ENCODE data around the gene AFAP1L1.

AFAP1L1 gene

DNA sequence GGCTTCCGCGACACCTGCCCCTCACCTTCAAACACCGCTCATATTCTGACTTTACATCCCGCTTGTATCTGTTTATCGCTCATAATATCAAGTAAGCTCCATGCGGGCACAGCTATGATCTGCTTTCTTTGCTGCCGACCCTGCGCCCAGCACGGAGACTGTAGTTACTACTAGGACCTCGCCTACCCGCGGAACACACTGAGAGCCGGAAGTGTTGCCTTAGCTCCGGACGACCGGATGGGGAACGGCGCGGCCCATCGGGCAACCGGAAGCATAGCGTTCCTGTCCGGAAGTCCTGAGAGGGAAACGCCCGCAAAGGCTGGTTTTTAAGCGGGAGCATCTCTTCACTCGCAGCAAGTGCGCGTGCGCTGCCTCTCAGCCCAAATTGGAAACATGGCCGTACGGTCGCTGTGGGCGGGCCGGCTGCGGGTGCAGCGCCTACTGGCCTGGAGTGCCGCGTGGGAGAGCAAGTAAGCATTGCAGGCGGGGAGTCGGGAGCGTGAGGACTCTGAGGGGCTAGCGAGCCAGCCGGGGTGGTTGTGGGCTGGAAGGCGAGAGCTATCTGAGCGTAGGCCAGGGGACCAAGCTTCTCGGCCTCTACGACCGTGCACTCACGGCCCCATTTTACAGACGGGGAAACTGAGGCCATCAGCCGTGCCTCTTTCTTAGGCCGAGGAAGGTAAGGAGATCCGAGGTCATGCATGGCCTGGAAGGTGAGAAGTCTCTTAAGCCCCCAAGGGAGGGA is 73.7 kb downstream of the AFAP1L1 start, which contains the start of gene GRPEL2:
GRPEL2 (plus strand) TSS at position 353 of the 745 bp plus-strand sequence; CDS start at position 394, 41 bp downstream.
- Histone ChIP-seq H3K27me3 (replicated peaks; ENCODE audit: insufficient read depth, low read length) (no peaks in the 10 kb centered on the region), H4K20me1 (ENCODE audit: insufficient read depth, low read length) (no peaks in the 10 kb centered on the region), H2AFZ (ENCODE audit: low read length) (peak within 1 kb of the TSS; percentile 83), H3K4me1 (ENCODE audit: low read length) (peaks cover 33% of the 10 kb centered on the region), H3K4me3 (ENCODE audit: low read length) (peak within 1 kb of the TSS; percentile 85), H3K4me2 (ENCODE audit: low read depth, low read length) (peak within 1 kb of the TSS; percentile 92), H3K9ac (ENCODE audit: low read length) (peak within 1 kb of the TSS; percentile 79), H3K9me2 (replicated peaks; ENCODE audit: insufficient read depth, low read length) (no peaks in the 10 kb centered on the region), H3K9me3 (replicated peaks; ENCODE audit: insufficient read depth, low read length) (no peaks in the 10 kb centered on the region), H3F3A (ENCODE audit: insufficient read depth, low read length) (peaks cover 25% of the 10 kb centered on the region), H3K36me3 (replicated peaks; ENCODE audit: insufficient read depth, low read length) (peaks cover 10% of the 10 kb centered on the region; the same call in 1 of the 2 replicates), H3K79me2 (ENCODE audit: low read length) (peaks cover 49% of the 10 kb centered on the region), H3K27ac (ENCODE audit: low read length) (peak within 1 kb of the TSS; percentile 73)
- TF ChIP-seq, protein P1, sequence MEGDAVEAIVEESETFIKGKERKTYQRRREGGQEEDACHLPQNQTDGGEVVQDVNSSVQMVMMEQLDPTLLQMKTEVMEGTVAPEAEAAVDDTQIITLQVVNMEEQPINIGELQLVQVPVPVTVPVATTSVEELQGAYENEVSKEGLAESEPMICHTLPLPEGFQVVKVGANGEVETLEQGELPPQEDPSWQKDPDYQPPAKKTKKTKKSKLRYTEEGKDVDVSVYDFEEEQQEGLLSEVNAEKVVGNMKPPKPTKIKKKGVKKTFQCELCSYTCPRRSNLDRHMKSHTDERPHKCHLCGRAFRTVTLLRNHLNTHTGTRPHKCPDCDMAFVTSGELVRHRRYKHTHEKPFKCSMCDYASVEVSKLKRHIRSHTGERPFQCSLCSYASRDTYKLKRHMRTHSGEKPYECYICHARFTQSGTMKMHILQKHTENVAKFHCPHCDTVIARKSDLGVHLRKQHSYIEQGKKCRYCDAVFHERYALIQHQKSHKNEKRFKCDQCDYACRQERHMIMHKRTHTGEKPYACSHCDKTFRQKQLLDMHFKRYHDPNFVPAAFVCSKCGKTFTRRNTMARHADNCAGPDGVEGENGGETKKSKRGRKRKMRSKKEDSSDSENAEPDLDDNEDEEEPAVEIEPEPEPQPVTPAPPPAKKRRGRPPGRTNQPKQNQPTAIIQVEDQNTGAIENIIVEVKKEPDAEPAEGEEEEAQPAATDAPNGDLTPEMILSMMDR (IDR thresholded peaks at IDR 0.05; ENCODE audit: low read length), result no peak
- no peak for TF ChIP-seq EZH2phosphoT487 (IDR thresholded peaks at IDR 0.05; ENCODE audit: low read length)
- DNase-seq, result peak; percentile 98

GRCh38 chr5:149345892-149346222 is 74.2 kb downstream of the AFAP1L1 start:
- Histone ChIP-seq H3K4me1 (ENCODE audit: low read length) (peaks cover 34% of the 10 kb centered on the region), H3K4me2 (ENCODE audit: low read depth, low read length) (peak overlapping the region; percentile 92), H2AFZ (ENCODE audit: low read length) (no peak overlapping the region), H4K20me1 (ENCODE audit: insufficient read depth, low read length) (no peaks in the 10 kb centered on the region), H3K36me3 (replicated peaks; ENCODE audit: insufficient read depth, low read length) (peaks cover 15% of the 10 kb centered on the region; the same call in 1 of the 2 replicates), H3K9me2 (replicated peaks; ENCODE audit: insufficient read depth, low read length) (no peaks in the 10 kb centered on the region), H3K4me3 (ENCODE audit: low read length) (peak overlapping the region; percentile 85), H3K9ac (ENCODE audit: low read length) (peak overlapping the region; percentile 79), H3K27me3 (replicated peaks; ENCODE audit: insufficient read depth, low read length) (no peaks in the 10 kb centered on the region), H3K79me2 (ENCODE audit: low read length) (peaks cover 54% of the 10 kb centered on the region), H3K27ac (ENCODE audit: low read length) (peak overlapping the region; percentile 73; the same call in 1 of the 2 replicates), H3F3A (ENCODE audit: insufficient read depth, low read length) (peaks cover 25% of the 10 kb centered on the region), H3K9me3 (replicated peaks; ENCODE audit: insufficient read depth, low read length) (no peaks in the 10 kb centered on the region)
- peak; percentile 27 for DNase-seq
- TF ChIP-seq EZH2phosphoT487 (IDR thresholded peaks at IDR 0.05; ENCODE audit: low read length) (no peak), EZH2 (optimal IDR thresholded peaks at IDR 0.05; ENCODE audit: low read depth, low read length) (no peak)
- TF ChIP-seq, protein P1 (IDR thresholded peaks at IDR 0.05; ENCODE audit: low read length), result no peak

- no peak for TF ChIP-seq EZH2 (optimal IDR thresholded peaks at IDR 0.05; ENCODE audit: low read depth, low read length)
- no peak for TF ChIP-seq EZH2phosphoT487 (IDR thresholded peaks at IDR 0.05; ENCODE audit: low read length)
- TF ChIP-seq, protein P1 (IDR thresholded peaks at IDR 0.05; ENCODE audit: low read length), result no peak
- H3F3A ChIP-seq (ENCODE audit: insufficient read depth, low read length), result peaks cover 27% of the 10 kb centered on the region
- H3K27ac ChIP-seq (ENCODE audit: low read length), result peak overlapping the region; percentile 68
- H3K4me3 ChIP-seq (ENCODE audit: low read length), result peak overlapping the region; percentile 50; the same call in 1 of the 2 replicates
- peak; percentile 72 for DNase-seq
- H3K9me3 ChIP-seq (replicated peaks; ENCODE audit: insufficient read depth, low read length), result no peaks in the 10 kb centered on the region
- H3K9me2 ChIP-seq (replicated peaks; ENCODE audit: insufficient read depth, low read length), result no peaks in the 10 kb centered on the region
- no peaks in the 10 kb centered on the region for H3K27me3 ChIP-seq (replicated peaks; ENCODE audit: insufficient read depth, low read length)
- no peaks in the 10 kb centered on the region for H4K20me1 ChIP-seq (ENCODE audit: insufficient read depth, low read length)
- peaks cover 81% of the 10 kb centered on the region for H3K79me2 ChIP-seq (ENCODE audit: low read length)
- peak overlapping the region; percentile 17; the same call in 1 of the 2 replicates for H3K9ac ChIP-seq (ENCODE audit: low read length)
- H3K4me2 ChIP-seq (ENCODE audit: low read depth, low read length), result peak overlapping the region; percentile 92
- peaks cover 49% of the 10 kb centered on the region for H3K4me1 ChIP-seq (ENCODE audit: low read length)
- no peak overlapping the region for H2AFZ ChIP-seq (ENCODE audit: low read length)
- peaks cover 31% of the 10 kb centered on the region for H3K36me3 ChIP-seq (replicated peaks; ENCODE audit: insufficient read depth, low read length)
These were observed 76.9 kb downstream of the AFAP1L1 start for GRCh38 chr5:149348518-149348917.
